Retinal pigment epithelial cell (primary cell): ENCODE data around the gene SELP.
A peak's percentile ranks its signal among the peaks of the same experiment; 100 is the strongest.

Source experiments
- DNase-seq: peaks from one replicate; pipeline ENCODE4 v3.0.0-alpha.2; 2010; ENCODE audit warnings: low read depth
- H3K4me3 ChIP-seq: 2 replicates; pipeline ENCODE4 v1.5.1; 2011; ENCODE audit warnings: mild to moderate bottlenecking, low read length, control low read depth, moderate library complexity
- CTCF ChIP-seq: conservative IDR thresholded peaks from 2 replicates; pipeline ENCODE4 v1.5.1; 2011; ENCODE audit warnings: low read depth, low read length, control low read depth, inconsistent platforms

SELP gene

GRCh38 chr1:169565335-169566271 lies 64.3 kb downstream of the SELP start:
- no peak for DNase-seq
- no peak for TF ChIP-seq CTCF
- H3K4me3 ChIP-seq: no peak overlapping the region

GRCh38 chr1:169563650-169564049 lies 66.3 kb downstream of the SELP start:
- H3K4me3 ChIP-seq: no peak overlapping the region
- no peak for DNase-seq
- no peak for TF ChIP-seq CTCF

GRCh38 chr1:169563019-169563615 lies 66.8 kb downstream of the SELP start:
- no peak for TF ChIP-seq CTCF
- no peak overlapping the region for H3K4me3 ChIP-seq
- DNase-seq: no peak

GRCh38 chr1:169561692-169562091 lies 68.2 kb downstream of the SELP start:
- TF ChIP-seq CTCF: no peak
- no peak for DNase-seq
- no peak overlapping the region for H3K4me3 ChIP-seq

- H3K4me3 ChIP-seq: no peak overlapping the region
- TF ChIP-seq CTCF: no peak
- no peak for DNase-seq
Measured at GRCh38 chr1:169557131-169557530, 72.8 kb downstream of the SELP start.

- H3K4me3 ChIP-seq: no peak overlapping the region
- no peak for DNase-seq
- peak; percentile 58 for TF ChIP-seq CTCF
Measured at GRCh38 chr1:169550294-169550693, 79.6 kb downstream of the SELP start.

- H3K4me3 ChIP-seq: no peak overlapping the region
- DNase-seq: no peak
- TF ChIP-seq CTCF: no peak
Measured at GRCh38 chr1:169548282-169548681, 81.6 kb downstream of the SELP start.
